Liver (tissue), 9 donors: Measurements from ENCODE around the gene SLC44A1. TPM values are rescaled to one million over a fixed set of nuclear protein-coding genes. Genes with fewer than 3 reads are reported as not detected.

Experiments
- DNase-seq: peaks from one replicate; pipeline ENCODE4 v3.0.0-alpha.2; 2017; ENCODE audit warnings: low spot score
- H3K27ac ChIP-seq, 2 donors: one replicate each; pipeline ENCODE4 v1.7.0; 2013; ENCODE audit warnings: inconsistent platforms in 2 of 2, low read length in 2 of 2, control low read depth in 1 of 2, low read depth in 1 of 2, mild to moderate bottlenecking in 1 of 2
- H3K27me3 ChIP-seq, 4 donors: one replicate each; pipeline versions ENCODE4 v1.6.1 to v1.7.0; 2013; ENCODE audit warnings: low read length in 3 of 4, inconsistent platforms in 1 of 4, mild to moderate bottlenecking in 1 of 4, moderate library complexity in 1 of 4; ENCODE audit not compliant: control insufficient read depth in 4 of 4, insufficient read depth in 4 of 4
- H3K36me3 ChIP-seq, 4 donors: one replicate each; pipeline versions ENCODE4 v1.6.1 to v1.7.0; 2013; ENCODE audit warnings: low read length in 3 of 4, mild to moderate bottlenecking in 3 of 4, low read depth in 1 of 4, moderate library complexity in 1 of 4; ENCODE audit not compliant: control insufficient read depth in 4 of 4, insufficient read depth in 3 of 4
- H3K4me1 ChIP-seq, 4 donors: one replicate each; pipeline versions ENCODE4 v1.6.1 to v1.7.0; 2013; ENCODE audit warnings: low read length in 3 of 4, mild to moderate bottlenecking in 3 of 4, moderate library complexity in 1 of 4; ENCODE audit not compliant: control insufficient read depth in 4 of 4, insufficient read depth in 4 of 4
- H3K4me3 ChIP-seq, 3 donors: one replicate each; pipeline versions ENCODE4 v1.6.1 to v1.7.0; 2013; ENCODE audit warnings: low read length in 3 of 3, control low read depth in 1 of 3, low read depth in 1 of 3, mild to moderate bottlenecking in 1 of 3
- H3K9ac ChIP-seq, 2 donors: one replicate each; pipeline ENCODE4 v1.7.0; 2013; ENCODE audit warnings: low read length in 2 of 2, mild to moderate bottlenecking in 2 of 2, moderate library complexity in 2 of 2, control low read depth in 1 of 2, low read depth in 1 of 2
- H3K9me3 ChIP-seq, 4 donors: one replicate each; pipeline versions ENCODE4 v1.6.1 to v1.7.0; 2013; ENCODE audit warnings: low read length in 3 of 4; ENCODE audit not compliant: control insufficient read depth in 4 of 4
- EGR1 ChIP-seq, 2 donors: IDR thresholded peaks; 2 replicates each; pipeline ENCODE4 v1.6.1; 2016 to 2018; ENCODE audit warnings: antibody characterized with exemption in 2 of 2, low read depth in 2 of 2
- FOXA1 ChIP-seq: IDR thresholded peaks from 2 replicates; pipeline ENCODE4 v1.6.1; 2016; ENCODE audit warnings: antibody characterized with exemption
- FOXA2 ChIP-seq: IDR thresholded peaks from 2 replicates; pipeline ENCODE4 v1.6.1; 2016; ENCODE audit warnings: antibody characterized with exemption
- GABPA ChIP-seq, 2 donors: IDR thresholded peaks in 1 of 2; conservative IDR thresholded peaks in 1 of 2; 2 replicates each; pipeline ENCODE4 v1.6.1; 2016; ENCODE audit warnings: antibody characterized with exemption in 2 of 2, mild to moderate bottlenecking in 1 of 2, moderate library complexity in 1 of 2
- HNF4A ChIP-seq, 2 donors: conservative IDR thresholded peaks; 2 replicates each; pipeline ENCODE4 v1.6.1; 2016; ENCODE audit warnings: antibody characterized with exemption in 2 of 2, mild to moderate bottlenecking in 2 of 2
- HNF4G ChIP-seq: IDR thresholded peaks from 2 replicates; pipeline ENCODE4 v1.6.1; 2016; ENCODE audit warnings: antibody characterized with exemption
- JUND ChIP-seq, 2 donors: IDR thresholded peaks; 2 replicates each; pipeline ENCODE4 v1.6.1; 2016; ENCODE audit warnings: antibody characterized with exemption in 2 of 2
- NR2F2 ChIP-seq: IDR thresholded peaks from 2 replicates; pipeline ENCODE4 v1.6.1; 2016; ENCODE audit warnings: antibody characterized with exemption
- RAD21 ChIP-seq, 2 donors: IDR thresholded peaks; 2 replicates each; pipeline ENCODE4 v1.6.1; 2016; ENCODE audit warnings: antibody characterized with exemption in 2 of 2, mild to moderate bottlenecking in 2 of 2
- RXRA ChIP-seq, 2 donors: IDR thresholded peaks; 2 replicates each; pipeline ENCODE4 v1.6.1; 2017 to 2018; ENCODE audit warnings: antibody characterized with exemption in 2 of 2, mild to moderate bottlenecking in 1 of 2
- SP1 ChIP-seq: IDR thresholded peaks from 2 replicates; pipeline ENCODE4 v1.6.1; 2018; ENCODE audit warnings: antibody characterized with exemption, mild to moderate bottlenecking
- TAF1 ChIP-seq: conservative IDR thresholded peaks from 2 replicates; pipeline ENCODE4 v1.6.1; 2016; ENCODE audit warnings: antibody characterized with exemption, mild to moderate bottlenecking
- YY1 ChIP-seq: IDR thresholded peaks from 2 replicates; pipeline ENCODE4 v1.6.1; 2016; ENCODE audit warnings: antibody characterized with exemption, mild to moderate bottlenecking
- WGBS: extraction: QIAGEN DNeasy Blood & Tissue Kit; methylation state at CpG from one replicate; pipeline ENCODE4 v1.1.7; 2013; 5-methylcytosine and 5-hydroxymethylcytosine counted together
- polyA plus RNA-seq, 2 donors: library from polyadenylated mRNA; stranded (reverse) in 1 of 2; unstranded in 1 of 2; fragments of 200-250 nt in 1 of 2; fragments of >200 nt in 1 of 2; fragmentation: Nextera tagmentation in 1 of 2; extraction: Ambion mirVana in 1 of 2; gene quantifications; one replicate each; pipeline versions ENCODE4 v1.2.1 to v1.2.3, GENCODE V29; 2013 to 2015
- total RNA-seq, 2 donors: library from RNA; depleted of rRNA; stranded (reverse); fragments of >200 nt; gene quantifications; one replicate each; pipeline ENCODE4 v1.2.3, GENCODE V29; 2014
- TF ChIP-seq, protein P1 (sequence below): IDR thresholded peaks from 2 replicates; pipeline ENCODE4 v1.6.1; 2016; ENCODE audit warnings: antibody characterized with exemption, mild to moderate bottlenecking
- TF ChIP-seq, protein P2 (sequence below): IDR thresholded peaks from 2 replicates; pipeline ENCODE4 v1.6.1; 2016; ENCODE audit warnings: antibody characterized with exemption
- TF ChIP-seq, protein P3 (sequence below): fragments of 150-350 bp; IDR thresholded peaks from 2 replicates; pipeline ENCODE4 v1.5.1; 2017; ENCODE audit warnings: improper control_type of control experiment, low read depth, low read length; ENCODE audit not compliant: missing input control
- TF ChIP-seq, protein P4 (sequence below): IDR thresholded peaks from 2 replicates; pipeline ENCODE4 v1.6.1; 2016; ENCODE audit warnings: antibody characterized with exemption
- donor health status: healthy.
- donor health status: healthy.
- donor health status: healthy.
- donor health status: healthy.
- donor health status: healthy.

Gene SLC44A1
- total and polyA plus RNA-seq, 4 donors: 18.1 to 73.1 (median 53.1) TPM

DNA sequence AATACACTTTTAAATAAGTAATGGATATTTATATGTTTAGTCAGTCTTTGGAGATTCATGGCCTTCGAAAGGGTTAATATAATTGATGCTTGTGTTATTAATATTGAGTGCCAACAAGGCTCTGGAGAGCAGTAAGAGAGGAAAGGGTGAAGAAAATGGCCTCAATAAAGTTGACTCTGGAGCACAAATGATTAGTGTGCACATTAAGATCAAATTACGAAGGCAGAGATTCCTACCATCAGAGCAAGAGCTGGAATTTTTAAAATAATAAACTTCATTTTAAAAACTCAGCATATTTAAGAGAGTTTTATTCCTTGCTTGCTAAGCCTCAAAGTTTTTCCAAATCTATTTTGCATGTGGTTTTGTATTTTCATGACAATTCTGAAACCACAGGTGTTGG, 14.8 kb downstream of the SLC44A1 start:
- DNase-seq: no peak
- Histone ChIP-seq H3K36me3 (no peaks in the 10 kb centered on the region), H3K4me1 (peaks cover 4 to 34% (median 13%) of the 10 kb centered on the region in 4 donors), H3K27me3 (no peaks in the 10 kb centered on the region), H3K9me3 (no peaks in the 10 kb centered on the region), H3K4me3 (no peak overlapping the region), H3K27ac (no peak overlapping the region), H3K9ac (no peak overlapping the region)
- 84% methylated on average over 2 of the region's 2 CpGs for WGBS
- TF ChIP-seq SP1: no peak

DNA sequence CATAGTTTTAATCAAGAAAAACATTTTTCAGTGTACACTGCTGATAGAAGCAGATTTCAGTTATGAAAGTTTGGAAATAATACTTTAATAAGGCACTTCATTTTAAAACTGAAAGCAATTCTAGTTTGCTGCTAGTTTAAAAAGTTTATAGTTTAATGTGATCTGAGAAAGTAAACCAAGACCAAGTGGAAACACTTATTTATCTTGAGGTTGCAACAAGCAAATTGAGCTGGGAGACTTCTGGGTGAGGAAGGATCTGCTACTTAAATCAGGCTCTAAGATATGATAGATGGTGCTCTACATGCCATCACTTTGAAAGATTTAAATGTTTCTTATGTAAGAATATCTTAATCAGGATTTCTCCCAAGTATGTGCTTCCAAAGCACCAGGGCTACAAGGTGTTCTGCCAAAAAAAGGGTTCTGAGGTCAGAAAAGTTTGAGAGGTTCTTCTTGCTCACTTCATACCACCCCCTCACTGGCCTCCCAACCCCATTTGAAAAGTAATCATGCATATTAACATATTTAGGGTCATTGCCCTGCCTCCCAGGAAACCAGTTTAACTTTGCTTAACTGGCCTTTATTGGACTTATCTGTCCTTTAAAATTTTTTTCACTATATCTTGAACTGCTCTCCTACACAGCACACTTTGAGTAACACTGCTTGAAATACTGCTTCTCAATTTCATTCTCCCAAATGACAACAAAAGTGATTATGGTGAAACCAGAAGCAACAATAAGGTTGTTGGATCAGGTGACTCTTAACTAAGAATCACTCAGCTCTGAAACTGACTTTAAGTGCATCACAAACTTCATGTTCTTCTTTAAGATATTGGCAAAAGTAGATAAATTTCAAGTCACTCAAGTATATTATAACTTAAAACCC, 15.5 kb downstream of the SLC44A1 start:
- H3K36me3 ChIP-seq: no peaks in the 10 kb centered on the region
- no peak overlapping the region for H3K9ac ChIP-seq
- TF ChIP-seq HNF4A (conservative IDR thresholded peaks at IDR 0.05): peak; percentile 12 to 14
- TF ChIP-seq, protein P1, sequence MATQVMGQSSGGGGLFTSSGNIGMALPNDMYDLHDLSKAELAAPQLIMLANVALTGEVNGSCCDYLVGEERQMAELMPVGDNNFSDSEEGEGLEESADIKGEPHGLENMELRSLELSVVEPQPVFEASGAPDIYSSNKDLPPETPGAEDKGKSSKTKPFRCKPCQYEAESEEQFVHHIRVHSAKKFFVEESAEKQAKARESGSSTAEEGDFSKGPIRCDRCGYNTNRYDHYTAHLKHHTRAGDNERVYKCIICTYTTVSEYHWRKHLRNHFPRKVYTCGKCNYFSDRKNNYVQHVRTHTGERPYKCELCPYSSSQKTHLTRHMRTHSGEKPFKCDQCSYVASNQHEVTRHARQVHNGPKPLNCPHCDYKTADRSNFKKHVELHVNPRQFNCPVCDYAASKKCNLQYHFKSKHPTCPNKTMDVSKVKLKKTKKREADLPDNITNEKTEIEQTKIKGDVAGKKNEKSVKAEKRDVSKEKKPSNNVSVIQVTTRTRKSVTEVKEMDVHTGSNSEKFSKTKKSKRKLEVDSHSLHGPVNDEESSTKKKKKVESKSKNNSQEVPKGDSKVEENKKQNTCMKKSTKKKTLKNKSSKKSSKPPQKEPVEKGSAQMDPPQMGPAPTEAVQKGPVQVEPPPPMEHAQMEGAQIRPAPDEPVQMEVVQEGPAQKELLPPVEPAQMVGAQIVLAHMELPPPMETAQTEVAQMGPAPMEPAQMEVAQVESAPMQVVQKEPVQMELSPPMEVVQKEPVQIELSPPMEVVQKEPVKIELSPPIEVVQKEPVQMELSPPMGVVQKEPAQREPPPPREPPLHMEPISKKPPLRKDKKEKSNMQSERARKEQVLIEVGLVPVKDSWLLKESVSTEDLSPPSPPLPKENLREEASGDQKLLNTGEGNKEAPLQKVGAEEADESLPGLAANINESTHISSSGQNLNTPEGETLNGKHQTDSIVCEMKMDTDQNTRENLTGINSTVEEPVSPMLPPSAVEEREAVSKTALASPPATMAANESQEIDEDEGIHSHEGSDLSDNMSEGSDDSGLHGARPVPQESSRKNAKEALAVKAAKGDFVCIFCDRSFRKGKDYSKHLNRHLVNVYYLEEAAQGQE: no peak
- TF ChIP-seq RXRA (IDR thresholded peaks at IDR 0.05): peak; percentile 36 to 59
- TF ChIP-seq NR2F2: peak; percentile 11
- no peaks in the 10 kb centered on the region for H3K9me3 ChIP-seq
- H3K27ac ChIP-seq: peak overlapping the region in 1 of 2 donors; percentile 29
- no peak for DNase-seq
- H3K4me3 ChIP-seq: no peak overlapping the region
- H3K4me1 ChIP-seq: peaks cover 5 to 34% (median 12%) of the 10 kb centered on the region in 4 donors
- H3K27me3 ChIP-seq: no peaks in the 10 kb centered on the region

DNA sequence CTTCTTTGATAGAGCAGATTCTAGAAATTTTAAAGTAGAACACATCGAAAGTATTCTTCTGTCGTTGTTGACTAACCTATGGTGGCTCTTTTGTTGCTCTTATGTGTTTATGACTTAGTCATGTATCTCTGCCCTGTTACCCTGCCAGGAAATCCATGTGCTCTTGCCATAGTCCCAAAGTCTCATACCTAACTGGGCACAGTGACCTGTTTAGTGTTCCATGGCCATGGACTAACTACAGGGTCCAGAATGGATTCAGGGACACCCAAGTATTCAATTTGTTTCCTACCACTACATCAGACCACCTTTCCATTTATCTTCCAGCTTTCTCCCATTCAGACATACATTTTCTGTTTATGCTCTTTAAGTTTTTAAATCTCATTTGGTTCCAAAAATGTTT, 18.0 kb downstream of the SLC44A1 start:
- Histone ChIP-seq H3K4me3 (no peak overlapping the region), H3K36me3 (no peaks in the 10 kb centered on the region), H3K9ac (no peak overlapping the region), H3K27ac (peak overlapping the region; percentile 36 to 61), H3K9me3 (no peaks in the 10 kb centered on the region), H3K4me1 (peaks cover 5 to 34% (median 12%) of the 10 kb centered on the region in 4 donors), H3K27me3 (no peaks in the 10 kb centered on the region)
- 80% methylated on average over 2 of the region's 2 CpGs for WGBS
- no peak for DNase-seq
- TF ChIP-seq, protein P2, sequence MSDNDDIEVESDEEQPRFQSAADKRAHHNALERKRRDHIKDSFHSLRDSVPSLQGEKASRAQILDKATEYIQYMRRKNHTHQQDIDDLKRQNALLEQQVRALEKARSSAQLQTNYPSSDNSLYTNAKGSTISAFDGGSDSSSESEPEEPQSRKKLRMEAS: peak; percentile 68
- TF ChIP-seq JUND (IDR thresholded peaks at IDR 0.05) (peak in 1 of 2 donors; percentile 63), FOXA2 (peak; percentile 21), HNF4G (peak; percentile 79), RAD21 (IDR thresholded peaks at IDR 0.05) (peak in 1 of 2 donors; percentile 16), YY1 (peak; percentile 54), TAF1 (no peak), FOXA1 (no peak), NR2F2 (no peak), EGR1 (IDR thresholded peaks at IDR 0.05; ENCODE audit: low read depth in 2 of 2) (no peak), HNF4A (conservative IDR thresholded peaks at IDR 0.05) (peak; percentile 97 to 98), RXRA (IDR thresholded peaks at IDR 0.05) (peak; percentile 59 to 77), GABPA (IDR thresholded peaks at IDR 0.05 in 1 of 2, conservative IDR thresholded peaks at IDR 0.05 in 1 of 2) (no peak), SP1 (peak; percentile 49)
- TF ChIP-seq, protein P1: no peak
- TF ChIP-seq, protein P3, sequence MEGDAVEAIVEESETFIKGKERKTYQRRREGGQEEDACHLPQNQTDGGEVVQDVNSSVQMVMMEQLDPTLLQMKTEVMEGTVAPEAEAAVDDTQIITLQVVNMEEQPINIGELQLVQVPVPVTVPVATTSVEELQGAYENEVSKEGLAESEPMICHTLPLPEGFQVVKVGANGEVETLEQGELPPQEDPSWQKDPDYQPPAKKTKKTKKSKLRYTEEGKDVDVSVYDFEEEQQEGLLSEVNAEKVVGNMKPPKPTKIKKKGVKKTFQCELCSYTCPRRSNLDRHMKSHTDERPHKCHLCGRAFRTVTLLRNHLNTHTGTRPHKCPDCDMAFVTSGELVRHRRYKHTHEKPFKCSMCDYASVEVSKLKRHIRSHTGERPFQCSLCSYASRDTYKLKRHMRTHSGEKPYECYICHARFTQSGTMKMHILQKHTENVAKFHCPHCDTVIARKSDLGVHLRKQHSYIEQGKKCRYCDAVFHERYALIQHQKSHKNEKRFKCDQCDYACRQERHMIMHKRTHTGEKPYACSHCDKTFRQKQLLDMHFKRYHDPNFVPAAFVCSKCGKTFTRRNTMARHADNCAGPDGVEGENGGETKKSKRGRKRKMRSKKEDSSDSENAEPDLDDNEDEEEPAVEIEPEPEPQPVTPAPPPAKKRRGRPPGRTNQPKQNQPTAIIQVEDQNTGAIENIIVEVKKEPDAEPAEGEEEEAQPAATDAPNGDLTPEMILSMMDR: no peak
- TF ChIP-seq, protein P4, sequence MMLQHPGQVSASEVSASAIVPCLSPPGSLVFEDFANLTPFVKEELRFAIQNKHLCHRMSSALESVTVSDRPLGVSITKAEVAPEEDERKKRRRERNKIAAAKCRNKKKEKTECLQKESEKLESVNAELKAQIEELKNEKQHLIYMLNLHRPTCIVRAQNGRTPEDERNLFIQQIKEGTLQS: no peak
